Activated naive CD8-positive, alpha-beta T cell treated with anti-CD3 and anti-CD28 coated beads, Interleukin-2, amount 50 U/mL, for 24 hours (primary cell): ENCODE measurements around the gene CADPS2.

ENCODE experiments used
- ATAC-seq: fragments of 150-1000 bp; cut with Tn5 transposase; one replicate; pipeline ENCODE4 v1.10.0; 2021
- DNase-seq: peaks from one replicate; pipeline ENCODE4 v3.0.0; 2021
- H3K27ac Mint-ChIP-seq: one replicate; pipeline ENCODE4 v1.8.0; 2021; ENCODE audit warnings: mild to moderate bottlenecking, mixed read lengths
- H3K27me3 Mint-ChIP-seq: one replicate; pipeline ENCODE4 v1.8.0; 2021; ENCODE audit warnings: mixed read lengths
- H3K36me3 Mint-ChIP-seq: one replicate; pipeline ENCODE4 v1.8.0; 2021; ENCODE audit warnings: low read depth, mixed read lengths
- H3K4me1 Mint-ChIP-seq: one replicate; pipeline ENCODE4 v1.8.0; 2021; ENCODE audit warnings: mixed read lengths
- H3K4me3 Mint-ChIP-seq: one replicate; pipeline ENCODE4 v1.8.0; 2021; ENCODE audit warnings: mild to moderate bottlenecking, moderate library complexity, mixed read lengths
- H3K9me3 Mint-ChIP-seq: one replicate; pipeline ENCODE4 v1.8.0; 2021; ENCODE audit warnings: mixed read lengths

CADPS2 gene

DNA sequence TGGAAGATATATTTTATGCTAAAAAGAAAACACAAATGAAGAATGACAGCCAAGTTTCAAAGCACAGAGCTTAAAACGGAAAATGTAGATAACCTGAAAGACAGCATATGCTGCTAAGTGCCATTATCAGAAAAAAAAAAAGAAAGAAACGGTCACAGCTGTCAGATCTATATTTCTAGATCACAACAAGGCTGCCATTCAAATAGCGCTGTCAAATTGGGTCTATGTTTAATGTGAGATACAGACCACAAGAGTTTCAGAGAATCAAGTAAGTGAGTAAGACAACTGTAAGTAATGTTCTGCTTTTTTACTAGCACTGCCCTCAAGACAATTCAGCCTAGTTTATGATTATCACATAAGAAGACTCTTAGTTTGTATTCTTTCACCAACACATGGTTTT, 117.4 kb downstream of the CADPS2 start:
- H3K4me3 Mint-ChIP-seq = no peak overlapping the region
- no peaks in the 10 kb centered on the region for H3K9me3 Mint-ChIP-seq
- no peaks in the 10 kb centered on the region for H3K4me1 Mint-ChIP-seq
- H3K36me3 Mint-ChIP-seq = no peaks in the 10 kb centered on the region
- H3K27me3 Mint-ChIP-seq = no peaks in the 10 kb centered on the region
- no peak overlapping the region for H3K27ac Mint-ChIP-seq
- DNase-seq (no peak), ATAC-seq (no peak)

DNA sequence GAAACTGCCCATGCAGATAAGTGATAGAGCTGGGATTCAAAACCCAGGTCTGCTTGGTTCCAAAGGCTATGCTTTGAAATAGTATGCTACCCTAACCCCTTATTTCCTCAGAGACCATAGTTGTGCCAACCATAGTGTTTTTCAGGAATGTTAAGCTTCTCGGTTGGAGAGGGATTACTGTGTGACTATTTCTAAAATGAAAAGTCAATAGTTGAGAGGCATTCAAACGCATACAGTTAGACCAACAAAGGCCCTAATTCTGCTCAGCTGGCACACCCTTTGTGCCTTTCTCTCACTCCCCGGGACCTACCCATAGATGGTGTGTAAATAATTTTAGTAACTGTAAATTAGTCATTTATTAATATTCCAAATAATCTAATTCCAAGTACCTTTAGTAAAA, 118.9 kb downstream of the CADPS2 start:
- ATAC-seq (no peak), DNase-seq (no peak)
- no peaks in the 10 kb centered on the region for H3K4me1 Mint-ChIP-seq
- H3K4me3 Mint-ChIP-seq = no peak overlapping the region
- no peak overlapping the region for H3K27ac Mint-ChIP-seq
- no peaks in the 10 kb centered on the region for H3K9me3 Mint-ChIP-seq
- no peaks in the 10 kb centered on the region for H3K36me3 Mint-ChIP-seq
- no peaks in the 10 kb centered on the region for H3K27me3 Mint-ChIP-seq

DNA sequence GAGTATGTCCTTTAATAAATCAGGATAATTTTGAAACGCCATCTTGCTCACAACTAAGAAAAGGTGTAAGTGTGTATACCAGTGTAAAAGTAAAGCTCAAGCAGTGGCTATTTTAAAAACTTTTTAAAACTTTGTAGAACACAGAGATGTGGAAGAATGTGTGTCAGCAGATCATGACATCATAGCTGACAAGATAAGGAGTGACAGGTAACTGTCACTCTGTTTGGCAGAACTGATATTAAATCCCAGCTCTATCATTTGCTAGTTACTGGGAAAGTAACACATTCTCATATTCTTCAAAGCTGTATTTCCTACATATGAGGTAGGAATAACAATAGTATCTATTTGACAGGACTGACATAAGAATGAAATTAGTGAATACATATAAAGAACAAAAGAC, 119.7 kb downstream of the CADPS2 start:
- ATAC-seq (no peak), DNase-seq (no peak)
- no peaks in the 10 kb centered on the region for H3K9me3 Mint-ChIP-seq
- no peaks in the 10 kb centered on the region for H3K36me3 Mint-ChIP-seq
- H3K27me3 Mint-ChIP-seq = no peaks in the 10 kb centered on the region
- no peaks in the 10 kb centered on the region for H3K4me1 Mint-ChIP-seq
- no peak overlapping the region for H3K4me3 Mint-ChIP-seq
- H3K27ac Mint-ChIP-seq = no peak overlapping the region

DNA sequence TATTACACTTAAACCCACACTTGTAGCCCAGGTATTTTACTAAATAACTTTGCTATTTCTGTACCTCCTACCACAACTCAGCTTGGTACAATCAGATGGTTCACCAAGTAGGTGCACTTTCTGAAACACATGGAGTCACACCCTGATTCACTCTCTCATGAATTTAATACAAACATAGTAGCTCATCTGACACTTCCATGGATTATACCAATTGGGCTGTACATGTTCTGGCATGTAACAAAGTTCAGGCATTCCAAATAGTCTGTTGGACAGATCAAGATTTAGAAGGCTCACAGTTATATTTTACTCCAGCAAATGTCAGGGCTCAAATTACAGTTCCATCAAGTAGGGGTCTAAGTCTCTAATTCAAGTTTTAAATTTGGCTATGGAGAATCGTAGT, 121.4 kb downstream of the CADPS2 start:
- Mint-ChIP-seq H3K36me3 (no peaks in the 10 kb centered on the region), H3K27me3 (no peaks in the 10 kb centered on the region), H3K9me3 (peaks cover 3% of the 10 kb centered on the region), H3K4me3 (no peak overlapping the region), H3K4me1 (no peaks in the 10 kb centered on the region), H3K27ac (no peak overlapping the region)
- no peak for DNase-seq
- no peak for ATAC-seq

DNA sequence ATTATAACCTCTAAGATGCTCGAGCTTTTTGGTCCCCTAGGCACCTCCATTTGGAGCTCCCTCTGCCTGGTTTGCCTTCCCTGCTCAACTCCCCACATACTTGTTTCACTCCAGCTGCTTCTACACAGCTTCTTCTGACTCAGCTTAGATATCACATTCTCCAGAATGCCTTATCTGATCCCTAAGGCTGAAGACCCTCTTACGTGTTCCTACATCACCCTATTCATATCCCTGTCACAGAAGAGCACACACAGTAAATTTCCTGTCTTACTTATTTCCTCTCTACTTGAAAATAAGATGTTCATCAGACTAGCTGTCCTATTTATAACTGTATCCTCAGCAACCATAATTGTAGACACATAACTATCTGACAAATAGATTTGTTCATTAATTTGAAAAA, 122.2 kb downstream of the CADPS2 start:
- H3K36me3 Mint-ChIP-seq = no peaks in the 10 kb centered on the region
- peaks cover 3% of the 10 kb centered on the region for H3K9me3 Mint-ChIP-seq
- H3K4me1 Mint-ChIP-seq = no peaks in the 10 kb centered on the region
- no peak overlapping the region for H3K4me3 Mint-ChIP-seq
- H3K27ac Mint-ChIP-seq = no peak overlapping the region
- ATAC-seq (no peak), DNase-seq (no peak)
- H3K27me3 Mint-ChIP-seq = no peaks in the 10 kb centered on the region

DNA sequence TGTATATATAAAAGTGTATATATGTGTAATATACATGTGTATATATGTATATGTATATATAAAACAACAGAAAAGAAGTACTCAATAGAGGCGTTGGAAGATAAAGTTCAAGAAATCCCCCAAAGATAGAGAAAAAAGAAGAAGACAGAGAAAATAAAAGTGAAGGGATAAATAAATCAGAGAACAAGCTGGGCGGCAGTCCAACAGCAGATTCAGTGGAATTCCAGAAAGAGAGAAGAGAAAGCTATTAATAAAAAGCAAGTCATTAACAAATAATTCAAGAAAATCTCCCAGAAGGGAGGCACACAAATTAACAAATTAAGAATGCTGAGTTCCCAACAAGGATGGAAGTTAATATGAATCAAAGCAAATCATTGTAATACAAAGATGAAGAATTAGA, 124.2 kb downstream of the CADPS2 start:
- ATAC-seq (no peak), DNase-seq (no peak)
- H3K4me3 Mint-ChIP-seq = no peak overlapping the region
- no peaks in the 10 kb centered on the region for H3K36me3 Mint-ChIP-seq
- H3K27me3 Mint-ChIP-seq = no peaks in the 10 kb centered on the region
- H3K9me3 Mint-ChIP-seq = peaks cover 3% of the 10 kb centered on the region
- H3K4me1 Mint-ChIP-seq = no peaks in the 10 kb centered on the region
- no peak overlapping the region for H3K27ac Mint-ChIP-seq

DNA sequence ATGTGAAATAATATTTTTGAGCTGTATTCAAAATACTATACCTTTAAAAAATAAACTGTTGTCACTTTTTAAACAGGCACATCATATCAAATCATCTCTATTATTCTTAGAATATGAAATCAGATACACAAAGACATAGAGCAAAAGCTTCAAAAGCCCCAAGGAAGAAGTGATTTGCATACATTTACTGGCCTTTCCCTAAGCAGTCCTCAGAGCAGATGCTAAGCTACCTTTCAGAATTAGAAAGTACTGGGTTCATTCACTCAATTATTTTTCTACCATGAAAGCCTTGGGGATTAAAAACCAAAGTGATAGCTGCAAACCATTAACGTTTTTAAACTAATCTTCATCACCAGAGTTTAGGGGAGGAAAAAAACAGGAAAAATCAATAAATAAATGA, 127.8 kb downstream of the CADPS2 start:
- DNase-seq (no peak), ATAC-seq (no peak)
- no peak overlapping the region for H3K4me3 Mint-ChIP-seq
- H3K36me3 Mint-ChIP-seq = no peaks in the 10 kb centered on the region
- no peaks in the 10 kb centered on the region for H3K4me1 Mint-ChIP-seq
- no peak overlapping the region for H3K27ac Mint-ChIP-seq
- no peaks in the 10 kb centered on the region for H3K27me3 Mint-ChIP-seq
- H3K9me3 Mint-ChIP-seq = peaks cover 3% of the 10 kb centered on the region

DNA sequence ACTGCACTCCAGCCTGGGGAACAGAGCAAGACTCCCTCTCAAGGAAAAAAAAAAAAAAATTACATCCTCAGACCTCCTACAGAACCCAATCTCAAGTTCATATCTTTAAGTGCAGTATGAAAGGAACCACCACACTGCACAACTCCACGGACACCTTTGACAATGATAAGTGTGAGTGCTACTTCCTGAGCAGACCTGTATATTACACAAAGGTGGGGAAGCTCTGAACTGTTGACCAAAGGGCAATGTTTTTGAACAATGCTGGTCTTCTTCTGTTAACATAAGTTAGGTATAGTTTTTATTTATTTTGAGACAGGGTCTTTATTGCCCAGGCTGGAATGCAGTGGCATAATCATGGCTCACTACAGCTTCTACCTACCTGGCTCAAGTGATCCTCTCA, 129.4 kb downstream of the CADPS2 start:
- Mint-ChIP-seq H3K27me3 (no peaks in the 10 kb centered on the region), H3K4me3 (no peak overlapping the region), H3K9me3 (peaks cover 3% of the 10 kb centered on the region), H3K27ac (no peak overlapping the region), H3K36me3 (no peaks in the 10 kb centered on the region), H3K4me1 (no peaks in the 10 kb centered on the region)
- ATAC-seq (no peak), DNase-seq (no peak)

DNA sequence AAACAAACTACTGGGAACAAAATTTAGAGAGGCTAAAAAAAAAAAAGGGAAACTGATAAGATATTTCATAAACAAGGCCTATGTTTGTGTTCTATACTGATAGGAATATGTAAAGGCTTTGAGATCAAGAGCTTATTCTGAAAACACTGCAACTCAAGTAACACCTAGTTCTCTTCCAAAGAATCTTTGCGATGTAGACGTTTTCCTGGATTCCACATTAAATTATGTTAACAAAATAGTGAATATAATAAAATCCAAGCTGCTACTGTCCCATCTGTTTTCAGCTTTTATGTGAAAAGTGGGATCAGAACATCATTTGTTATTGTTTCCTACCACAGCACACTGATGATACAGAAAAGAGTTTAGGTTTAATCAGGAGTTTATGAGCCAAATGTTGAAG, 130.6 kb downstream of the CADPS2 start:
- no peaks in the 10 kb centered on the region for H3K9me3 Mint-ChIP-seq
- no peaks in the 10 kb centered on the region for H3K4me1 Mint-ChIP-seq
- H3K4me3 Mint-ChIP-seq = no peak overlapping the region
- H3K27me3 Mint-ChIP-seq = no peaks in the 10 kb centered on the region
- H3K36me3 Mint-ChIP-seq = no peaks in the 10 kb centered on the region
- no peak overlapping the region for H3K27ac Mint-ChIP-seq
- ATAC-seq (no peak), DNase-seq (no peak)

DNA sequence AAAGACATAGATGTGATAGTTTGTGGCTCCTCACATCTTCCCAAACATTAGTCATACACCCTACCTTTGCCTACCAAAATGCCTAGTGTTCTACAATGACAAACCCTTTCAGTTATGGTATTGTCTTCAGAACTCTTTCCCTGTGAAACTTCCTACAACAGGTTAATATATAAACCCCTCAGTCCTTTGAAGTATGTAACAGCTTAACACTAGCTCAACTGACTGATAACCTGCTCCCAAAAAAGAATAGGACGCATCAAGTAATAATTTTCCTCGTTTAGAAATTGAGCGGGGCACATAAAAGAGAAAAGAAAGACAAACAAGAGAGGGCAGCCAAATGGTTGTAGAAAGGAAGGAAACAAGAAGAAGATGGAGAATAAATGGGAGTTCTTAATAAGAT, 133.7 kb downstream of the CADPS2 start:
- Mint-ChIP-seq H3K27me3 (no peaks in the 10 kb centered on the region), H3K36me3 (no peaks in the 10 kb centered on the region), H3K27ac (no peak overlapping the region), H3K4me1 (no peaks in the 10 kb centered on the region), H3K4me3 (no peak overlapping the region), H3K9me3 (no peaks in the 10 kb centered on the region)
- ATAC-seq (no peak), DNase-seq (no peak)

DNA sequence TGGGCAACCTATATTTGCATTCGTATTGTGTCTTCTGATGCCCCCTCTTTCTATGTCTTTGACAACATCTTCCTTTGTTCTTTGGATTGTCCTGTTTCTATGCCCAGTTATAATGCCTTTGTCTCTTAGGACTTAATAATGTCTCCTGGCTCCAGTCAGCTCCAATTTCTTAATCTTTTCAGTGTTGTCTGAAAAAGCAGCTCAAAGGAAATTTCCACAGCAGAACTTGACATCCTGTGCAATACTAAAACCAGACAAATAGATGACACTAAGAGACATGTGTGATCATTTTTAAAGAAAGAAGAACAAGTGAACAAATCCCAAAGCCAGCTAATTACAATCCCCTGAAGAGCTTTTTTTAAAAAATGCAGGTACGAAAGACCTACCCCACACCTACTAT, 135.9 kb downstream of the CADPS2 start:
- Mint-ChIP-seq H3K4me3 (no peak overlapping the region), H3K36me3 (no peaks in the 10 kb centered on the region), H3K27ac (no peak overlapping the region), H3K9me3 (no peaks in the 10 kb centered on the region), H3K4me1 (no peaks in the 10 kb centered on the region), H3K27me3 (no peaks in the 10 kb centered on the region)
- DNase-seq (no peak), ATAC-seq (no peak)

DNA sequence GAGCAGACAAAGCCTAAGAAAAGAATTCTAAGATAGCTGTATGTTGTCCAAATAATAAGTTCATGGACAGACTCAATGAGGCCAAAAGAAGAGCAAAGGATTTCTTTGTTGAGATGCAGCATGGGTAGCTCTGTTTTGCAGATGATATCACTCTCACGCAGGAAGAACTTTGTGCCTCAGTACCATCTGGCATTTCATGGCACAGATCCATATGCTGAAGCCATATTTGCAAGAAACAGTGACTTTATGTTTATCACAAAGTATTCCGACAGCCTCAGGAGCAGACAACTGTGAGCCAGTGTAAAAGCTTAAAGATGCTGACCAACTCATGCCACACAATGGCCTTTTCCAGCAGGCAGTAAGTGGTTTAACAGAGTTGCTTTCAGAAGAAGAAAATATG, 138.1 kb downstream of the CADPS2 start:
- DNase-seq (no peak), ATAC-seq (no peak)
- no peak overlapping the region for H3K4me3 Mint-ChIP-seq
- no peak overlapping the region for H3K27ac Mint-ChIP-seq
- H3K4me1 Mint-ChIP-seq = no peaks in the 10 kb centered on the region
- no peaks in the 10 kb centered on the region for H3K36me3 Mint-ChIP-seq
- peaks cover 4% of the 10 kb centered on the region for H3K9me3 Mint-ChIP-seq
- H3K27me3 Mint-ChIP-seq = no peaks in the 10 kb centered on the region

DNA sequence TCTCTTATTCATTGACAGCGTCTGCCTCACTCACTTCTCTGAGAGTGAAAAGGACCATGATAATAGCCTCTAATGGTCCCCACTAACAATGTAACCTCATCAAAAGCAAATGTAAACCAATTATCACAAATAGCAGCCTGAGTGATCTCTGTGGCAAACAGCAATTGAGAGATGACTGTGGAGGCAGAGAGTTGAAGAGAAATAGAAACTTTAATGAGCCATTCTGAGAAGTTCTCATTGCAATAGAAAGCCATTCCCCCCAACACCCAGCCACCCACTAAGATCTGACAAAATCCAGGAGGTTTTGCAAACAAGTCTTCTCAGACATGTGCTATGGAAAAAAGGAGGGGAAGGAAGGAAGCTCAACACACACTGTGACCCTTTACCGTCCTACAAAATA, 139.3 kb downstream of the CADPS2 start:
- H3K27me3 Mint-ChIP-seq = no peaks in the 10 kb centered on the region
- H3K4me3 Mint-ChIP-seq = no peak overlapping the region
- ATAC-seq (no peak), DNase-seq (no peak)
- peaks cover 4% of the 10 kb centered on the region for H3K9me3 Mint-ChIP-seq
- H3K27ac Mint-ChIP-seq = no peak overlapping the region
- H3K36me3 Mint-ChIP-seq = no peaks in the 10 kb centered on the region
- H3K4me1 Mint-ChIP-seq = no peaks in the 10 kb centered on the region

DNA sequence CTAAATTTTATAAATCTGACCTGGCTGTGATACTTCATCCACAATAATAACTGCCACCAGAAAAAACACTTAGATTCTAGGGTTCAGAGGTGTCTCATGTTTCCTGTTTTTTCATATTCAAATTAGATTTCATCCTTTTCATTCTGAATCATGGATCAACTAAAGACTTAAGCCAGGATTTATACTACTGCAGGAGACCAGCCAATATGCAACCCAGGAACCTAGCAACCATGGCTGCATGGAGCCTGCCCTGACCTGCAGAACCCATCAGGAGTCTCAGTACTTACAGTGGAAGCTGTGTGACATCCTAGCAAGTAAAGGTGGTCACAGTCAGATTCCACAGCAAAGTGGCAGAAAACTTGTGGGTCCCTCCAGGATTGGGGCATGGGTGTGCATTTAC, 143.0 kb downstream of the CADPS2 start:
- no peaks in the 10 kb centered on the region for H3K36me3 Mint-ChIP-seq
- DNase-seq (no peak), ATAC-seq (no peak)
- no peak overlapping the region for H3K4me3 Mint-ChIP-seq
- no peaks in the 10 kb centered on the region for H3K27me3 Mint-ChIP-seq
- H3K27ac Mint-ChIP-seq = no peak overlapping the region
- peaks cover 4% of the 10 kb centered on the region for H3K9me3 Mint-ChIP-seq
- no peaks in the 10 kb centered on the region for H3K4me1 Mint-ChIP-seq

DNA sequence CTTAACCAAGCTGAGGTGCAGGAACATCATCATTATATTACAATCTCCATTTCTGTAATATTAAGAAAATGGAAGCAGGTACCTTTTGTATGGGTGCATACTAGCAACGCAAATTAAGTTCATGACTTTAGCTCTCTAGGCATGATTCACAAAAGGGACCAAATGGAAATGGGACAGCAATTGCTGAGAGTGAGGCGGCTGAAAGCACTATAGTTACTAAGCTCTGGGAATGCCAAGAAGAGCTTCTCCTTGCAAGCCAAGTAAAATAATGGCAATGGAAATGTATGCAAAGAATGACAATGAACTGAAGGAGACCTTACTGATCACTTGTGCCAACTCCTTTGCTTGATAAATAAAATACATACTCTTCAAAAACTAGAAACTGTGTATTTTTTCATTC, 147.3 kb downstream of the CADPS2 start:
- ATAC-seq = no peak
- Mint-ChIP-seq H3K9me3 (no peaks in the 10 kb centered on the region), H3K4me3 (no peak overlapping the region), H3K27ac (no peak overlapping the region), H3K27me3 (no peaks in the 10 kb centered on the region), H3K4me1 (no peaks in the 10 kb centered on the region), H3K36me3 (no peaks in the 10 kb centered on the region)
- no peak for DNase-seq

DNA sequence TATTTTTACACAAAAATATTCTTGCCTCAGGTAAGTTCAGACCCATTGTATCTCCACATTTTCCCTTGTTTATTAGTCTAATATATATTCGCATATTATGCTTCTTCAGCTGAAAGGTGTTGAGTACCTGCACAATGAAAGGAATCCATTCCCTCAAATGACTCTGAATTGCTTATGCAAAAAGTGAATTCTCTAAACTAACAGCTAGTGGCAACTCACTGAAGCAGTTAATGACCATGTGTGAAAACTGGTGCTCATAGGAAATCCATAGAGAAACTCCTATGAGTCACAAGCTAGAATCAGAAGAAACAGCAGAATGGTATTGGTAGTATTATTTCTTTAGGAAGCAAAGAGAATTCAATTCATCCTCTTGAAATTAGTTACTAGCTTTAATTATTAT, 150.1 kb downstream of the CADPS2 start:
- Mint-ChIP-seq H3K4me1 (no peaks in the 10 kb centered on the region), H3K4me3 (no peak overlapping the region), H3K27ac (no peak overlapping the region), H3K36me3 (no peaks in the 10 kb centered on the region), H3K27me3 (no peaks in the 10 kb centered on the region), H3K9me3 (no peaks in the 10 kb centered on the region)
- DNase-seq (no peak), ATAC-seq (no peak)
